H54 (cell line): ENCODE data around the gene UQCRC1.

Experiments
- DNase-seq: peaks from one replicate; pipeline ENCODE4 v3.0.0; 2011; ENCODE audit warnings: low spot score, mixed read lengths; ENCODE audit not compliant: insufficient read length
- FAIRE-seq: peaks from 3 replicates; lab custom pipeline; 2011; peaks lifted over from hg19 to GRCh38; lab: Jason Lieb, UNC
- POLR2A ChIP-seq: IDR thresholded peaks from 2 replicates; pipeline ENCODE4 v1.6.1; 2011; ENCODE audit warnings: low read depth, mild to moderate bottlenecking, low read length

The UQCRC1 gene

GRCh38 chr3:48587686-48588085, 21.8 kb downstream of the UQCRC1 start:
- no peak for TF ChIP-seq POLR2A
- DNase-seq = no peak
- no peak for FAIRE-seq

GRCh38 chr3:48585411-48585810, 24.0 kb downstream of the UQCRC1 start:
- TF ChIP-seq POLR2A = no peak
- DNase-seq = no peak
- FAIRE-seq = no peak

- no peak for FAIRE-seq
- no peak for TF ChIP-seq POLR2A
- no peak for DNase-seq
Measured at GRCh38 chr3:48584836-48585235, 24.6 kb downstream of the UQCRC1 start.

- no peak for DNase-seq
- TF ChIP-seq POLR2A = no peak
- FAIRE-seq = no peak
Measured at GRCh38 chr3:48581621-48582481, 27.6 kb downstream of the UQCRC1 start.

GRCh38 chr3:48576647-48577046, 32.8 kb downstream of the UQCRC1 start:
- no peak for DNase-seq
- no peak for TF ChIP-seq POLR2A
- no peak for FAIRE-seq

GRCh38 chr3:48575366-48575765, 34.1 kb downstream of the UQCRC1 start:
- FAIRE-seq = no peak
- no peak for TF ChIP-seq POLR2A
- DNase-seq = no peak

GRCh38 chr3:48573973-48574585, 35.4 kb downstream of the UQCRC1 start:
- DNase-seq = no peak
- TF ChIP-seq POLR2A = no peak
- FAIRE-seq = no peak

GRCh38 chr3:48572517-48572916, 36.9 kb downstream of the UQCRC1 start:
- no peak for TF ChIP-seq POLR2A
- no peak for FAIRE-seq
- no peak for DNase-seq

GRCh38 chr3:48571938-48572337, 37.5 kb downstream of the UQCRC1 start:
- DNase-seq (no peak), FAIRE-seq (no peak)
- TF ChIP-seq POLR2A = no peak

- DNase-seq (no peak), FAIRE-seq (no peak)
- no peak for TF ChIP-seq POLR2A
Measured at GRCh38 chr3:48569808-48570450, 39.5 kb downstream of the UQCRC1 start.

- no peak for TF ChIP-seq POLR2A
- FAIRE-seq (no peak), DNase-seq (no peak)
Measured at GRCh38 chr3:48569400-48569799, 40.0 kb downstream of the UQCRC1 start.

GRCh38 chr3:48568476-48568875, 41.0 kb downstream of the UQCRC1 start:
- TF ChIP-seq POLR2A = no peak
- DNase-seq (no peak), FAIRE-seq (no peak)

- DNase-seq (no peak), FAIRE-seq (no peak)
- TF ChIP-seq POLR2A = no peak
Measured at GRCh38 chr3:48567500-48567899, 41.9 kb downstream of the UQCRC1 start.

- DNase-seq (no peak), FAIRE-seq (no peak)
- TF ChIP-seq POLR2A = no peak
Measured at GRCh38 chr3:48567090-48567489, 42.4 kb downstream of the UQCRC1 start.
